Activated T-helper 1 cell treated with anti-CD3 and anti-CD28 coated beads, Interleukin-12 subunit alpha, Interleukin-12 subunit beta, Interleukin-2, Interleukin-4 antibody, amounts not matched to agents 30 ng/mL and 10 ng/mL and 1 ng/mL, durations not matched to agents 14 hours and 24 hours and 36 hours (primary cell): ENCODE results near the gene THAP3. TPM values are rescaled to one million over a fixed set of nuclear protein-coding genes. Genes with fewer than 3 reads are reported as not detected.
"Not testable (repeated sequence)": the region's sequence is repeated elsewhere in the genome, so short reads cannot be mapped to it uniquely, and the experiment has no call there.

ENCODE experiments used
- DNase-seq: peaks from one replicate; pipeline ENCODE4 v3.0.0; 2021; ENCODE audit warnings: low spot score
- H3K27ac Mint-ChIP-seq: one replicate; pipeline ENCODE4 v1.8.0; 2021; ENCODE audit warnings: mild to moderate bottlenecking, mixed read lengths
- H3K27me3 Mint-ChIP-seq: one replicate; pipeline ENCODE4 v1.8.0; 2022; ENCODE audit warnings: mild to moderate bottlenecking, moderate library complexity, mixed read lengths; ENCODE audit not compliant: insufficient read depth
- H3K36me3 Mint-ChIP-seq: one replicate; pipeline ENCODE4 v1.8.0; 2021; ENCODE audit warnings: low read depth, mixed read lengths
- H3K4me1 Mint-ChIP-seq: one replicate; pipeline ENCODE4 v1.8.0; 2021; ENCODE audit warnings: low read depth, mixed read lengths
- H3K4me3 Mint-ChIP-seq: one replicate; pipeline ENCODE4 v1.8.0; 2021; ENCODE audit warnings: mild to moderate bottlenecking, moderate library complexity, mixed read lengths
- H3K9me3 Mint-ChIP-seq: one replicate; pipeline ENCODE4 v1.8.0; 2021; ENCODE audit warnings: mixed read lengths
- intact Hi-C: fragments of 100-400 bp; cut with micrococcal nuclease; formaldehyde crosslinking; loops from one replicate; pipeline ENCODE4 v1.15.1; 2024
- total RNA-seq: library from RNA; stranded (reverse); gene quantifications from 2 replicates; pipeline ENCODE4 v1.2.3, GENCODE V29; 2022

The THAP3 gene
- total RNA-seq, 1 donor from 2014 or later = 22.2 TPM

- H3K27me3 Mint-ChIP-seq = no peaks in the 10 kb centered on the region
- no peak overlapping the region for H3K4me3 Mint-ChIP-seq
- no peak for DNase-seq
- peaks cover 27% of the 10 kb centered on the region for H3K36me3 Mint-ChIP-seq
- no peak overlapping the region for H3K27ac Mint-ChIP-seq
- H3K9me3 Mint-ChIP-seq = no peaks in the 10 kb centered on the region
- intact Hi-C loops = no loop called here
- H3K4me1 Mint-ChIP-seq = no peaks in the 10 kb centered on the region
These were observed 13.1 kb downstream of the THAP3 start for GRCh38 chr1:6637770-6638169.

- no peak for DNase-seq
- H3K27me3 Mint-ChIP-seq = no peaks in the 10 kb centered on the region
- peaks cover 28% of the 10 kb centered on the region for H3K36me3 Mint-ChIP-seq
- H3K4me3 Mint-ChIP-seq = no peak overlapping the region
- no peaks in the 10 kb centered on the region for H3K9me3 Mint-ChIP-seq
- intact Hi-C loops = no loop called here
- no peak overlapping the region for H3K27ac Mint-ChIP-seq
- H3K4me1 Mint-ChIP-seq = no peaks in the 10 kb centered on the region
These were observed 13.6 kb downstream of the THAP3 start for GRCh38 chr1:6638226-6638625.

DNA sequence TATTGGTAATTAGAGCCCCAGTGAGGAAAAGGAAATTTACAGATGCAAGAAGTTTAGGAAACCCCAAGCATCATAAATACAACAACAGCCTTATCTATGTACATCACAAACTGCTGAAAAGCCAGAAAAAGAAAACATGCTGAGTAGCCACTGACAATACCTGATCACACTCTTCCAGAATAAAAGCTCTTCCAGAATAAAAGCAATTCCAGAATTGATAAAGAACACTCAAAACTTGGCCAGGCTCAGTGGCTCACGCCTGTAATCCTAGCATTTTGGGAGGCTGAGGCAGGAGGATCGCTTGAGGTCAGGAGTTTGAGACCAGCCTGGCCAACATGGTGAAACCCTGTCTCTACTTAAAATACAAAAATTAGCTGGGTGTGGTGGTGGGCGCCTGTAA is 16.2 kb downstream of the THAP3 start:
- H3K4me3 Mint-ChIP-seq, H3K9me3 Mint-ChIP-seq, H3K27me3 Mint-ChIP-seq, intact Hi-C loops, H3K27ac Mint-ChIP-seq, H3K4me1 Mint-ChIP-seq, DNase-seq: not testable (repeated sequence)
- peaks cover 31% of the 10 kb centered on the region for H3K36me3 Mint-ChIP-seq

DNA sequence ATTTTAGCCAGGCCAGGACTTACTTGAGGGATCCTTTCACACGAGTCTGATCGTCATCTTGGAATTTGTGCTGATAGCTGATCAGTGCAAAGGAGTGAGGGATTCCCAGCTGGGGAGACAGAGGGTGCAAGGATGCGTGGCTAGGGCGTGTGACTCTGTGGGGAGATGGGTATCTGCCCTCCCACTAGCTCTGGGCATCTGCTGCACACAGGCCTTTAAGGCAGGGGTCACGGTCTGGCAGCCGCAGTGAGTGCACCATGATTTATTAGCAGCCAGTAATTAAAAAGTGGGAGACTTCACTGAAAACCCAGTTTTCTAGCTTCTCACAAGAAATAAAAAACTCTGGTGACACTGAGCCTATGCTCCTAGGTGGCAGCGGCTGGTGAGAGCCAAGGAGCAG is 20.4 kb downstream of the THAP3 start:
- no peak for DNase-seq
- no peak overlapping the region for H3K27ac Mint-ChIP-seq
- no peaks in the 10 kb centered on the region for H3K27me3 Mint-ChIP-seq
- peaks cover 19% of the 10 kb centered on the region for H3K36me3 Mint-ChIP-seq
- no peak overlapping the region for H3K4me3 Mint-ChIP-seq
- H3K4me1 Mint-ChIP-seq = peaks cover 7% of the 10 kb centered on the region
- intact Hi-C loops = no loop called here
- no peaks in the 10 kb centered on the region for H3K9me3 Mint-ChIP-seq

DNA sequence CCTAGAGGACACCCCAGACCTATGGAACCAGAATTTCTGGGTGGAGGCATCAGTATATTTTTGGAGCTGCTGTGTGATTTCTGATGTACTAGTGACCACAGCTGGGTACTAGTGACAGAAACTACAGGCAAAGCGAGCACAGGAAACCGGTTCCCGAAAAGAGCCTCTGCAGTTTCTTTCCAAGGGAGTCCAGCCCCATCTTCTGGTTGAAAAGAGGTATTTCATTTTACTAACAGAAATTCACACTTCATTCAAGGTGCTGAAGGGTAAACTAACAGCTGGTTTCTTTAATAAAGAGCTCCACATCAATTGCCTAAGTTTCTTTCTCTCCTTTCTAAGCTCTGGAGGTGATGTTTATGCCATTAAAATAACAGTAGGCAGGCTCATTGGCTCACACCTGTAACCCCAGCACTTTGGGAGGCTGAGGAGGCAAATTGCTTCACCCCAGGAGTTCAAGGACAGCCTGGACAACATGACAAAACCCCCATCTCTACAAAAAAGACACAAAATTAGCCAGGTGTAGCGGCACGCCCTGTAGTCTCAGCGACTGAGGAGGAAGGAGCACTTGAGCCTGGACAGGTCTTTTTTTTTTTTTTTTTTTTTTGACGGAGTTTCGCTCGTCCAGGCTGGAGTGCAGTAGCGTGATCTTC is 22.0 kb downstream of the THAP3 start:
- Mint-ChIP-seq H3K36me3 (peaks cover 19% of the 10 kb centered on the region), H3K27ac (no peak overlapping the region), H3K9me3 (no peaks in the 10 kb centered on the region), H3K4me3 (no peak overlapping the region), H3K4me1 (peaks cover 7% of the 10 kb centered on the region), H3K27me3 (no peaks in the 10 kb centered on the region)
- no peak for DNase-seq
- intact Hi-C loops = loop anchor here (1.0 kb wide), 3 partner anchors 44 to 160 kb away; partner anchors contain the start of genes KLHL21 and NOL9

DNA sequence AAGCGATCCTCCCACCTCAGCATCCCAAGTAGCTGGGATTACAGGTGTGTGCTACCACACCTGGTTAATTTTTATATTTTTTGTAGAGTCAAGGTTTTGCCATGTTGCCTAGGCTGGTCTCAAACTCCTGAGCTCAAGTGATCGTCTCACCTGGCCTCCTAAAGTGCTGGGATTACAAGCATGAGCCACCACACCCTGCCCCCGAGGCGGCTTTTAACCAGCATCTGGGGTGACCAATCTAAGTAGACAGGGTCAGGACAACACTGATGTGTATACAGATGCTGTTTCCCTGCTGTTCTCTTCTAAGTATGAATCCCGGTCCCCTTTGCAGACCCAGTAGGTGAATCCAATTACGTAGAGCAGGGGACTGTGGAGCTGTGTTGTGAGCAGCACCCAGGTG is 23.9 kb downstream of the THAP3 start:
- peaks cover 7% of the 10 kb centered on the region for H3K4me1 Mint-ChIP-seq
- H3K36me3 Mint-ChIP-seq = peaks cover 17% of the 10 kb centered on the region
- H3K4me3 Mint-ChIP-seq = no peak overlapping the region
- H3K9me3 Mint-ChIP-seq = no peaks in the 10 kb centered on the region
- H3K27ac Mint-ChIP-seq = no peak overlapping the region
- intact Hi-C loops = no loop called here
- no peaks in the 10 kb centered on the region for H3K27me3 Mint-ChIP-seq
- DNase-seq = no peak

DNA sequence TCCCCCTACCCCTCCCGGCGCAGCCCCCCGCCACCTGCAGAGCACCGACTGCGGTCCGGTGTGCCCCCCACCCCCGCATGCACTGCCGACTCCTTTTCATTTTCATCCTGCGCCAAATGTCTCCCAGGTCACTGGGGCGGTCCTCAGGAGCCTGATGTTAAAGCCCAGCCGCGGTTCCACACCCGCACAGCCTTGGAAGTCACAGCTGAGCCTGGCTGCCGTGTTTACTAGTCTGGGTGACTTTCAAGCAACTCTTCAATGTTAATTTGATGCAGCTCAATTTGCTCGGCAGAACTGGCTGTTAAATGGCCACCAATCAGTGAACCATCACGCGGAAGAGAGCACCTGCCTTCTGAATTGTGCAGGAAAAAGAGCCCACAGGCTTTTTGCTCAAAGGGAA is 27.2 kb downstream of the THAP3 start:
- H3K4me3 Mint-ChIP-seq = no peak overlapping the region
- intact Hi-C loops = no loop called here
- no peaks in the 10 kb centered on the region for H3K4me1 Mint-ChIP-seq
- peaks cover 9% of the 10 kb centered on the region for H3K36me3 Mint-ChIP-seq
- no peak overlapping the region for H3K27ac Mint-ChIP-seq
- DNase-seq = no peak
- no peaks in the 10 kb centered on the region for H3K27me3 Mint-ChIP-seq
- no peaks in the 10 kb centered on the region for H3K9me3 Mint-ChIP-seq

DNA sequence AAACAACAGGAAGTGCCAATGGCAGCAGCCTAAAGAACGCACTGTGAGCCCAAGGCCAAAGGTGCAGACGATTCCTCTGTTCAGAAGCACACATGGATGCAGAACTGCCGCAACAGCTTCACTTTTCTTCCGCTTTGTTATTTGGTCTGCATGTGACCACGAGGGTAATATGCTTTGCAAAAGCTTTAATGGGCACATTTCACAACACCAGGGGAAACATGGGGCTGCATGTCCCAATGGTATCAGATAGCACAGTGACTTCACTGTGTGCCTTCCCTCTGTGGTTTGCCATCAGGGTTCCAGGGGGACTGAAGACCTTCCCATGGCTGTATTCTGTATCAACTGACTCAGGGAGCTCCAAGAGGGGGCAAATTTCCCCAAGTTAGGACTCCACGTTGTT is 28.3 kb downstream of the THAP3 start:
- Mint-ChIP-seq H3K4me3 (no peak overlapping the region), H3K27ac (no peak overlapping the region)
- intact Hi-C loops = no loop called here

DNA sequence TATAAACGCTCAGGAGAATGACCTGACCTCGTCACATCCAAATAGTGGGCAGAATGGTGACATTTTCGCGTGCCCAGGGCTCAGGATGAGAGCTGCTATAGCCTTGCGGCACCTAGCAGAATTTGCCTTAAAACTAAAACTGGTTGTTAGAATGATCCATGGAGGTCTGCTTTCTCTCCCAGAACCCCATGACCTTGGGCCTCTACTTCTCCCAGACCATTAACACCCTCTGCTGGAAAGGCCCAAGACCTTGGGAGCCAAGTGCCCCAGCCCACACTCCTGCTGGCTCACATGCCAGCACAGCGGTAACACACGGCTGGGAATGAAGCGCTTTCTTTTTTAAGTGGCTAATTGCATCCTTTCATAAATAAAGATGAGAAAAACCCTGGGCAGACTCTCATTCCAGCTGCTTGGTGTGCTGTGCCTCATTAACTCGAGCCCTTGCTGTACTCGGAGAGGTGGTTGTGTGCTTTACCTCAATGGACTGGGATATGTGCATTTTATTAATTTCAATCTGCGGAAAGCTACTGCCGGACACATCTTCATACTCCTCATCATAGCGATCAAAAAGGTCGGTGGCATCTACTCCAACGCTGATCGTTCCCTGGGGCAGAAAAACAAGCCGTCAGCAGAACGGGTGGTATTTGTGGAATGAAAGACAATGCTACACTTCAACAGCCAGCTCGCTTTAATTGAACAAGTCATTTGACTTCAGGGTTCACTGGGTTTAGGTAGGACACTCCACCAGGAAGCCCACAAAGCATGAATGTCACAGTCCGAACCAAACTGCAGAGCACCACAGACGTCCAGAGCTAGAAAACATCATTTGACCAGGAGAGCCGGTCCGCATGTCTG is 29.0 kb downstream of the THAP3 start:
- Mint-ChIP-seq H3K27me3 (no peaks in the 10 kb centered on the region), H3K4me1 (no peaks in the 10 kb centered on the region), H3K9me3 (no peaks in the 10 kb centered on the region), H3K27ac (no peak overlapping the region), H3K36me3 (peaks cover 13% of the 10 kb centered on the region), H3K4me3 (no peak overlapping the region)
- DNase-seq = no peak
- intact Hi-C loops = no loop called here

More for the DNA sequence above, 28.3 kb downstream of the THAP3 start:
- Mint-ChIP-seq H3K27me3 (no peaks in the 10 kb centered on the region), H3K9me3 (no peaks in the 10 kb centered on the region), H3K36me3 (peaks cover 10% of the 10 kb centered on the region), H3K4me1 (no peaks in the 10 kb centered on the region)
- DNase-seq = no peak

DNA sequence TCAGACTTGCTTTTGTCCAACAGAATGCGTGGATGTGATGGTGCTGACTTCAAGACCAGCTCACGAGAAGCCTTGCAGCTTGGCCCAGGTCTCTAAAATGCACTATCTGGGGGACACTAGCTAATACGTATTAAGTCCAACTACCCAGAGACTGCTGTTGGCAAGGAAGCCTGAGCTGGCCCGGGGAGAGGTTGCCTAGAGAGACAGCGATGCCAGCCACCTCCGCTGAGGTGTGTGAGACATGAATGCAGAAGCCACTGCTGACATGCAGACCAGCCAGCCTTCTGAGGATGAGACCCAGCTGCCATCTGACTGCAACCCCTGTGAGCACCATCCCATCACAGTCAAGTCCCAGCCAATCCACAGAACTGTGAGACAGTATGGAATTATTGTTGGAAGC is 32.5 kb downstream of the THAP3 start:
- Mint-ChIP-seq H3K4me3 (no peak overlapping the region), H3K4me1 (no peaks in the 10 kb centered on the region), H3K36me3 (peaks cover 13% of the 10 kb centered on the region), H3K9me3 (no peaks in the 10 kb centered on the region), H3K27me3 (no peaks in the 10 kb centered on the region), H3K27ac (no peak overlapping the region)
- no peak for DNase-seq
- intact Hi-C loops = no loop called here

DNA sequence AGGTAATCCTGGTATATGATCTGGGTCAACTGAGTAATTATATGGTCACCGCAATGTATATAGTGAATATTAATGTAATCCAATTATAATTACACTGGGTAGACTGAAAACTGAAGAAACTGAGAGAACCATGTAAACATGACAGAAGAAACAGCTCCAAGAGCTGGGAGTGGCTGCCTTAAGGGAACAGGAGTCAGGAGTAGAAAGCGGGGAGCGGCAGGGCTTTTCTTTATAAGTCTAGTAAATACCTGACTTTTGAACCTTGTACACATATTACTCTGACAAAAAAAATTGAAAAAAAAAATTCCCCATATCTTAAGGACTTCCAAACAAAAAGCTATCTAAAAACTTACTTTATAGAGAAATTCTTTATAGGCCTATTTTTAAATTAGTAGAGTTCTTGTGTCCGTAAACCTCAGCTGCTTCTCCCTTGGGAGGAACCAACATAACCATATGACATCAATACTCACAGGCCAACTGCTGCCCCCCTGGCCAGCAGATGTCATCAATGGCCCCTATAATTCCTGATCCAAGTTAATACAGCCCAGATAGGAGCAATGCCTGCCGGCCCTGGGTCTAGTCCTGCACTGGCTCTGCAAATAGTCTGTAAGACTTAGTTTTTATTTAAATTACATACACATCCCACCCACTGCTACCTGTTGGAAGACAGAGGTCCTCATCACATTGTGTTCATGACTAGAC is 33.8 kb downstream of the THAP3 start:
- Mint-ChIP-seq H3K36me3 (peaks cover 9% of the 10 kb centered on the region), H3K27ac (no peak overlapping the region), H3K4me3 (no peak overlapping the region), H3K4me1 (no peaks in the 10 kb centered on the region), H3K27me3 (no peaks in the 10 kb centered on the region), H3K9me3 (no peaks in the 10 kb centered on the region)
- intact Hi-C loops = no loop called here
- DNase-seq = no peak

- DNase-seq = no peak
- Mint-ChIP-seq H3K27ac (no peak overlapping the region), H3K4me3 (no peak overlapping the region), H3K27me3 (no peaks in the 10 kb centered on the region), H3K36me3 (peaks cover 10% of the 10 kb centered on the region), H3K9me3 (no peaks in the 10 kb centered on the region), H3K4me1 (no peaks in the 10 kb centered on the region)
- intact Hi-C loops = no loop called here
These were observed 35.9 kb downstream of the THAP3 start for GRCh38 chr1:6660415-6661049.

DNA sequence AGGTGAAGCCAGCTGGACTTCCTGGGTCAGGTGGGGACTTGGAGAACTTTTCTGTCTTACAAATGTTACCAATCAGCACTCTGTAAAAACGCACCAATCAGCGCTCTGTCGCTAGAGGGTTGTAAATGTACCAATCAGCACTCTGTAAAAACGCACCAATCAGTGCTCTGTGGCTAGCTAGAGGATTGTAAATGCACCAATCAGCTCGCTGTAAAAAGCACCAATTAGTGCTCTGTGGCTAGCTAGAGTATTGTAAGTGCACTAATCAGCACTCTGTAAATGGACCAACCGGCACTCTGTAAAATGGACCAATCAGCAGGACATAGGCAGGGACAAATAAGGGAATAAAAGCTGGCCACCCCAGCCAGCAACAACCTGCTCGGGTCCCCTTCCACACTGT is 37.8 kb downstream of the THAP3 start:
- DNase-seq, H3K27me3 Mint-ChIP-seq, H3K27ac Mint-ChIP-seq, H3K9me3 Mint-ChIP-seq, H3K4me1 Mint-ChIP-seq, H3K4me3 Mint-ChIP-seq, intact Hi-C loops: not testable (repeated sequence)
- peaks cover 12% of the 10 kb centered on the region for H3K36me3 Mint-ChIP-seq
